ENCODE data around the gene PFKFB1.

The PFKFB1 gene

DNA sequence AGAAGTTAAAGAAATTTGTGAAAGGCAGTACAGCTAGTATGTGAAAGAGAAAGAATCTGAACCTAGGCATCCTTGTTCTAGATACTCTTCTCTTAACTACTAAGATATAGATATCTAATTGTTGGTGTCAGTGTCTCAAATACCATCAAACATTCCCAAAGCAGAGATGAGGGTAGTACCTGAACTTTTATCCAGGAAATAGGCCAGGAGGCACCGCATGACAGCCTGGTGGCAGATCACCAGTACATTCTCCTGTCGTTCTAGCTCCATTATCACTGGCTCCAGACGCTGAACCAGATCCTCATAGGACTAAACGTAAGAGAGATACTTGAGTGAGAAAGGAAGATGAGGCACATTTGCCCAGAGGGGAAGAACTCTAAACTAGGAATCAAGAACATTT is 56.6 kb downstream of the PFKFB1 start:
- no peak overlapping the region for H2BK15ac ChIP-seq (ENCODE audit: low read length)
- no peak overlapping the region for H3K4ac ChIP-seq (ENCODE audit: low read length)
- H3K4me1 ChIP-seq (ENCODE audit: control insufficient read depth in 2 of 2, insufficient read depth in 1 of 2, low read depth in 1 of 2, low read length in 2 of 2), result no peaks in the 10 kb centered on the region
- H2AFZ ChIP-seq (ENCODE audit: low read length), result no peak overlapping the region
- no peak overlapping the region for H3K14ac ChIP-seq (ENCODE audit: low read length)
- no peak overlapping the region for H4K91ac ChIP-seq (ENCODE audit: low read depth, low read length, poor library complexity)
- H2BK5ac ChIP-seq (ENCODE audit: low read length), result no peak overlapping the region
- no peak overlapping the region for H3K18ac ChIP-seq (ENCODE audit: low read length)
- no peak for DNase-seq (ENCODE audit: low spot score)
- H2AK5ac ChIP-seq (ENCODE audit: low read depth, low read length), result no peak overlapping the region
- H3K79me1 ChIP-seq (ENCODE audit: low read depth, low read length), result no peaks in the 10 kb centered on the region
- no peak overlapping the region for H2BK12ac ChIP-seq (ENCODE audit: low read length)
- H4K8ac ChIP-seq (ENCODE audit: low read depth, low read length), result no peak overlapping the region
- no peaks in the 10 kb centered on the region for H3K9me3 ChIP-seq (replicated peaks in 1 of 2; ENCODE audit: control insufficient read depth in 2 of 2, insufficient read depth in 1 of 2, low read depth in 1 of 2, low read length in 2 of 2)
- WGBS, 2 donors (ENCODE audit: extremely low coverage in 2 of 2, insufficient read length in 2 of 2, insufficient replicate concordance in 1 of 2), result no CpG with 5 or more reads among the region's 4 CpGs
- H3K4me2 ChIP-seq (ENCODE audit: insufficient read depth, low read length, poor library complexity, severe bottlenecking), result no peak overlapping the region
- H3K23ac ChIP-seq (ENCODE audit: low read depth, low read length, poor library complexity), result no peak overlapping the region
- H2BK120ac ChIP-seq (ENCODE audit: low read depth, low read length), result no peak overlapping the region
- peaks cover 0 to 2% of the 10 kb centered on the region in 2 donors for H3K36me3 ChIP-seq (replicated peaks in 1 of 2; ENCODE audit: control insufficient read depth in 2 of 2, insufficient read depth in 2 of 2, low read length in 2 of 2)
- H3K27ac ChIP-seq (replicated peaks; ENCODE audit: low read length), result no peak overlapping the region
- no peaks in the 10 kb centered on the region for H3K27me3 ChIP-seq (ENCODE audit: control insufficient read depth in 3 of 3, insufficient read depth in 3 of 3, low read depth in 1 of 3, low read length in 3 of 3)
- H3K9ac ChIP-seq (ENCODE audit: low read depth, low read length, poor library complexity), result no peak overlapping the region
- no peak overlapping the region for H3K4me3 ChIP-seq (ENCODE audit: low read length in 2 of 2)

DNA sequence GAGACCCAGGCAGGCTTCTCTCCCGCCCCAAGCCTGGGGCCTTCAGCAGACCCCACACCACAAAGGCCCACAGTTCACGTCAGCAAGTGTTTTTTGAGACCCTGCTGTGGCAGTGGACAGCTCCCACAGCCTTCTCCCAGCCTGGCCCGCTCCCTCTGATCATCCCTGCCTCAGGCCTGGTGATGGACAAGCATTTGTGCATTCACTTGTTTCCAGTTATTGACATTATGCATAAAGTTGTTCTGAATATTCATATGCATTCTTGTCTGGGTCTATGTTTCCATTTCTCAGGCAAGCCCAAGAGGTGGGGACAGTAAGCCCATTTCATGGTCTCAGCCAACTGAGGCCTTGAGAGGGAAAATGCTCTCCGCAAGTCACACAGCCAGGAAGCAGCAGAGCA is 58.7 kb downstream of the PFKFB1 start:
- H2BK12ac ChIP-seq (ENCODE audit: low read length), result no peak overlapping the region
- H3K4me2 ChIP-seq (ENCODE audit: insufficient read depth, low read length, poor library complexity, severe bottlenecking), result no peak overlapping the region
- no peak overlapping the region for H4K91ac ChIP-seq (ENCODE audit: low read depth, low read length, poor library complexity)
- H3K9me3 ChIP-seq (replicated peaks in 1 of 2; ENCODE audit: control insufficient read depth in 2 of 2, insufficient read depth in 1 of 2, low read depth in 1 of 2, low read length in 2 of 2), result no peaks in the 10 kb centered on the region
- no peaks in the 10 kb centered on the region for H3K4me1 ChIP-seq (ENCODE audit: control insufficient read depth in 2 of 2, insufficient read depth in 1 of 2, low read depth in 1 of 2, low read length in 2 of 2)
- H3K27me3 ChIP-seq (ENCODE audit: control insufficient read depth in 3 of 3, insufficient read depth in 3 of 3, low read depth in 1 of 3, low read length in 3 of 3), result no peaks in the 10 kb centered on the region
- H3K27ac ChIP-seq (replicated peaks; ENCODE audit: low read length), result no peak overlapping the region
- H2AK5ac ChIP-seq (ENCODE audit: low read depth, low read length), result no peak overlapping the region
- no peak overlapping the region for H2BK120ac ChIP-seq (ENCODE audit: low read depth, low read length)
- DNase-seq (ENCODE audit: low spot score), result no peak
- no peak overlapping the region for H3K18ac ChIP-seq (ENCODE audit: low read length)
- H4K8ac ChIP-seq (ENCODE audit: low read depth, low read length), result no peak overlapping the region
- H3K14ac ChIP-seq (ENCODE audit: low read length), result no peak overlapping the region
- H3K79me1 ChIP-seq (ENCODE audit: low read depth, low read length), result no peaks in the 10 kb centered on the region
- WGBS, 2 donors (ENCODE audit: extremely low coverage in 2 of 2, insufficient read length in 2 of 2, insufficient replicate concordance in 1 of 2), result no CpG with 5 or more reads among the region's 4 CpGs
- no peak overlapping the region for H3K23ac ChIP-seq (ENCODE audit: low read depth, low read length, poor library complexity)
- no peak overlapping the region for H2BK15ac ChIP-seq (ENCODE audit: low read length)
- H3K36me3 ChIP-seq (replicated peaks in 1 of 2; ENCODE audit: control insufficient read depth in 2 of 2, insufficient read depth in 2 of 2, low read length in 2 of 2), result peaks cover 15 to 16% of the 10 kb centered on the region in 2 donors
- H3K4me3 ChIP-seq (ENCODE audit: low read length in 2 of 2), result no peak overlapping the region
- no peak overlapping the region for H3K4ac ChIP-seq (ENCODE audit: low read length)
- H2AFZ ChIP-seq (ENCODE audit: low read length), result no peak overlapping the region
- H3K9ac ChIP-seq (ENCODE audit: low read depth, low read length, poor library complexity), result no peak overlapping the region
- H2BK5ac ChIP-seq (ENCODE audit: low read length), result no peak overlapping the region

DNA sequence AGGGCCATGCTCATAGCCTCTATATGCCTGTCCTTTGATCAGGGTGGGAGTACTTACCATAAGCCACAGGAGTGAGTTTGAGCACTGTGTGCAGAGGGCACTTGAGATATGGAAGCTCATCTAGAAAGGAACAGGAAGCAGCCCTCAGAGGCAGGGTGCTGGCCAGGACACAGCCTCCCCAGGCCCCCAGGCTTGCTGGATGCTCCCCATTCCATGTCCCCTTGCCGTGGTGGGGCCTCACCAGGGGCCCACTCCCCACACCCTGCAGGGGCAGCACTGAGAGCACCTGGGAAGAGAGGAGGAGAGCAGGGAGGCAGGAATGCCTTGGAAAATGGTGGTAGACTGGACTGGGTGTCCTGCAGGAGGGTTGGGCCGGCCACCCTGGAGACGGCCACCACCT is 59.1 kb downstream of the PFKFB1 start:
- Histone ChIP-seq H2AK5ac (ENCODE audit: low read depth, low read length) (no peak overlapping the region), H3K9ac (ENCODE audit: low read depth, low read length, poor library complexity) (no peak overlapping the region), H2AFZ (ENCODE audit: low read length) (no peak overlapping the region), H3K27ac (replicated peaks; ENCODE audit: low read length) (no peak overlapping the region), H3K14ac (ENCODE audit: low read length) (no peak overlapping the region), H3K9me3 (replicated peaks in 1 of 2; ENCODE audit: control insufficient read depth in 2 of 2, insufficient read depth in 1 of 2, low read depth in 1 of 2, low read length in 2 of 2) (no peaks in the 10 kb centered on the region), H2BK5ac (ENCODE audit: low read length) (no peak overlapping the region), H4K91ac (ENCODE audit: low read depth, low read length, poor library complexity) (no peak overlapping the region), H2BK15ac (ENCODE audit: low read length) (no peak overlapping the region), H3K4me2 (ENCODE audit: insufficient read depth, low read length, poor library complexity, severe bottlenecking) (no peak overlapping the region), H3K23ac (ENCODE audit: low read depth, low read length, poor library complexity) (no peak overlapping the region), H2BK120ac (ENCODE audit: low read depth, low read length) (no peak overlapping the region), H3K4me3 (ENCODE audit: low read length in 2 of 2) (no peak overlapping the region), H3K27me3 (ENCODE audit: control insufficient read depth in 3 of 3, insufficient read depth in 3 of 3, low read depth in 1 of 3, low read length in 3 of 3) (no peaks in the 10 kb centered on the region), H3K18ac (ENCODE audit: low read length) (no peak overlapping the region), H3K36me3 (replicated peaks in 1 of 2; ENCODE audit: control insufficient read depth in 2 of 2, insufficient read depth in 2 of 2, low read length in 2 of 2) (peaks cover 19 to 21% of the 10 kb centered on the region in 2 donors), H4K8ac (ENCODE audit: low read depth, low read length) (no peak overlapping the region), H3K79me1 (ENCODE audit: low read depth, low read length) (no peaks in the 10 kb centered on the region), H2BK12ac (ENCODE audit: low read length) (no peak overlapping the region), H3K4ac (ENCODE audit: low read length) (no peak overlapping the region), H3K4me1 (ENCODE audit: control insufficient read depth in 2 of 2, insufficient read depth in 1 of 2, low read depth in 1 of 2, low read length in 2 of 2) (no peaks in the 10 kb centered on the region)
- no peak for DNase-seq (ENCODE audit: low spot score)
- WGBS, 2 donors (ENCODE audit: extremely low coverage in 2 of 2, insufficient read length in 2 of 2, insufficient replicate concordance in 1 of 2), result no CpG with 5 or more reads among the region's 3 CpGs

DNA sequence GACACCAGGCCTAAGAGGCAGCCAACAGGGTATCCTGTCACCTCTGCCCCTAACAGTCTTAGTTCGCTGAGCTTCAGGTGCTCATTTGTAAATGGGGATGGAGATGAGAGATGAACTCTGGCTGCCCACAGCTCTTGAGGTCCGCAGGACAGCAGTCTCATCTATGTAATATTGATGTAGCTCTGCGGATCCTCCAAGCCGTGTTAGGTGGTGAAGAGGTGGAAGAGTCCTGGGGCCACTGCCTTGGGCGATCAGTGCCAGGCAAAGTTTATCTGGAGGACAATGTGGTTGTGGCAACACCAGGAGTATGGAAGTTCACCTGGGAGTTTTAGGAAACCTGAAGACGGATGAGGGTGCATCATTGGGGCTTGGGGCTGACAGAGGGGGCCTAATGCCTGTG is 59.9 kb downstream of the PFKFB1 start:
- Histone ChIP-seq H3K4me3 (ENCODE audit: low read length in 2 of 2) (no peak overlapping the region), H2BK12ac (ENCODE audit: low read length) (no peak overlapping the region), H3K27ac (replicated peaks; ENCODE audit: low read length) (no peak overlapping the region), H3K79me1 (ENCODE audit: low read depth, low read length) (no peaks in the 10 kb centered on the region), H4K8ac (ENCODE audit: low read depth, low read length) (no peak overlapping the region), H2BK5ac (ENCODE audit: low read length) (no peak overlapping the region), H3K18ac (ENCODE audit: low read length) (no peak overlapping the region), H4K91ac (ENCODE audit: low read depth, low read length, poor library complexity) (no peak overlapping the region), H2BK15ac (ENCODE audit: low read length) (no peak overlapping the region), H2AK5ac (ENCODE audit: low read depth, low read length) (no peak overlapping the region), H2BK120ac (ENCODE audit: low read depth, low read length) (no peak overlapping the region), H3K4me2 (ENCODE audit: insufficient read depth, low read length, poor library complexity, severe bottlenecking) (no peak overlapping the region), H3K23ac (ENCODE audit: low read depth, low read length, poor library complexity) (no peak overlapping the region), H3K4me1 (ENCODE audit: control insufficient read depth in 2 of 2, insufficient read depth in 1 of 2, low read depth in 1 of 2, low read length in 2 of 2) (no peaks in the 10 kb centered on the region), H3K27me3 (ENCODE audit: control insufficient read depth in 3 of 3, insufficient read depth in 3 of 3, low read depth in 1 of 3, low read length in 3 of 3) (no peaks in the 10 kb centered on the region), H2AFZ (ENCODE audit: low read length) (no peak overlapping the region), H3K4ac (ENCODE audit: low read length) (no peak overlapping the region), H3K36me3 (replicated peaks in 1 of 2; ENCODE audit: control insufficient read depth in 2 of 2, insufficient read depth in 2 of 2, low read length in 2 of 2) (peaks cover 27 to 29% of the 10 kb centered on the region in 2 donors), H3K14ac (ENCODE audit: low read length) (no peak overlapping the region), H3K9ac (ENCODE audit: low read depth, low read length, poor library complexity) (no peak overlapping the region), H3K9me3 (replicated peaks in 1 of 2; ENCODE audit: control insufficient read depth in 2 of 2, insufficient read depth in 1 of 2, low read depth in 1 of 2, low read length in 2 of 2) (no peaks in the 10 kb centered on the region)
- DNase-seq (ENCODE audit: low spot score), result no peak
- WGBS, 2 donors (ENCODE audit: extremely low coverage in 2 of 2, insufficient read length in 2 of 2, insufficient replicate concordance in 1 of 2), result no CpG with 5 or more reads among the region's 6 CpGs

Data from neuronal stem cell (in vitro differentiated cells).